Measurements from ENCODE around the gene CARD19. TPM values are rescaled to one million over a fixed set of nuclear protein-coding genes. Genes with fewer than 3 reads are reported as not detected.

CARD19 gene
- total and polyA plus RNA-seq, 11 donors = 24.2 to 46.2 (median 30.5) TPM

GRCh38 chr9:93121316-93122241 lies 25.6 kb downstream of the CARD19 start:
- H3K4me3 ChIP-seq = no peak overlapping the region
- no peak for TF ChIP-seq CTCF (IDR thresholded peaks at IDR 0.05)
- no peak for TF ChIP-seq POLR2A (IDR thresholded peaks at IDR 0.05)
- peaks cover 0 to 55% (median 44%) of the 10 kb centered on the region in 9 donors for H3K36me3 ChIP-seq

GRCh38 chr9:93122721-93123221 lies 26.8 kb downstream of the CARD19 start:
- no peaks in the 10 kb centered on the region for H3K9me3 ChIP-seq
- H3K27ac ChIP-seq = no peak overlapping the region
- H3K36me3 ChIP-seq = peaks cover 0 to 57% (median 44%) of the 10 kb centered on the region in 9 donors
- TF ChIP-seq POLR2A (IDR thresholded peaks at IDR 0.05) = no peak
- no peak for TF ChIP-seq CTCF (IDR thresholded peaks at IDR 0.05)
- H3K4me1 ChIP-seq = peaks cover 3 to 68% (median 30%) of the 10 kb centered on the region in 12 donors
- ATAC-seq (no peak), DNase-seq (peak in 4 of 5 donors; percentile 7 to 56 (median 22))
- 93 to 96% (median 94%) methylated on average over 14 of the region's 14 CpGs for WGBS, 4 donors
- intact Hi-C loops (cut with DNase I) = no loop called here
- H3K4me3 ChIP-seq = no peak overlapping the region
- H3K27me3 ChIP-seq = no peaks in the 10 kb centered on the region

More at GRCh38 chr9:93121316-93122241, 25.6 kb downstream of the CARD19 start:
- H3K9me3 ChIP-seq = no peaks in the 10 kb centered on the region
- intact Hi-C loops (cut with DNase I) = no loop called here
- WGBS, 4 donors = 87 to 90% (median 90%) methylated on average over 15 to 20 of the region's 20 CpGs
- peak overlapping the region in 2 of 12 donors; percentile 78 to 90 for H3K27ac ChIP-seq
- ATAC-seq (no peak), DNase-seq (peak in 4 of 5 donors; percentile 4 to 54 (median 27))
- H3K27me3 ChIP-seq = no peaks in the 10 kb centered on the region
- peaks cover 0 to 60% (median 18%) of the 10 kb centered on the region in 12 donors for H3K4me1 ChIP-seq

- Histone ChIP-seq H3K27me3 (no peaks in the 10 kb centered on the region), H3K4me1 (peaks cover 3 to 72% (median 39%) of the 10 kb centered on the region in 12 donors), H3K36me3 (peaks cover 0 to 67% (median 44%) of the 10 kb centered on the region in 9 donors), H3K9me3 (no peaks in the 10 kb centered on the region), H3K4me3 (no peak overlapping the region), H3K27ac (no peak overlapping the region)
- TF ChIP-seq POLR2A (IDR thresholded peaks at IDR 0.05) (no peak), CTCF (IDR thresholded peaks at IDR 0.05) (no peak)
- 81 to 89% (median 83%) methylated on average over 9 to 14 of the region's 14 CpGs for WGBS, 4 donors
- intact Hi-C loops (cut with DNase I) = no loop called here
- no peak for ATAC-seq
- DNase-seq = peak in 4 of 5 donors; percentile 5 to 46 (median 18)
Observed at GRCh38 chr9:93123561-93124283, 27.7 kb downstream of the CARD19 start.

All from heart left ventricle (tissue), 16 donors.